ENCODE results near the gene BTG4.

DNA sequence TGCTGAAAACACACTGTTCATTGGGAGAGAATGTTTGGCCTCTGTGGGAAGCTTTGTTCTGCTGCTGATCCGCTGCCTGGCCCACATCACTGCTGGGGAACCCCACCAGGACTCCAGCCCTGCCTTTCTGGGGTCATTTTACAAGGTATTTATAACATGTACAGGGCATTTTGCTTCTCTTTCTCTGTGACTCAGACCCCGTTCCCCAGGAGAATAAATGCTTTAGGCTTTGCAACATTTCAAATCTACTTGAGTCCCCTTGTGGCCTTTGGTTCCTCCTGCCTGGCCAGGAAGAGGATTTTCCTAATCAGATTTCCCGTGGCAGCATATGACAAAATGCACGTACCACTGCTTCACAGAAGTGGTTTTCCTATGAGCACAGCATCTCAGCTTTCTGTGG is 43.0 kb downstream of the BTG4 start:
- TF ChIP-seq, protein P1, sequence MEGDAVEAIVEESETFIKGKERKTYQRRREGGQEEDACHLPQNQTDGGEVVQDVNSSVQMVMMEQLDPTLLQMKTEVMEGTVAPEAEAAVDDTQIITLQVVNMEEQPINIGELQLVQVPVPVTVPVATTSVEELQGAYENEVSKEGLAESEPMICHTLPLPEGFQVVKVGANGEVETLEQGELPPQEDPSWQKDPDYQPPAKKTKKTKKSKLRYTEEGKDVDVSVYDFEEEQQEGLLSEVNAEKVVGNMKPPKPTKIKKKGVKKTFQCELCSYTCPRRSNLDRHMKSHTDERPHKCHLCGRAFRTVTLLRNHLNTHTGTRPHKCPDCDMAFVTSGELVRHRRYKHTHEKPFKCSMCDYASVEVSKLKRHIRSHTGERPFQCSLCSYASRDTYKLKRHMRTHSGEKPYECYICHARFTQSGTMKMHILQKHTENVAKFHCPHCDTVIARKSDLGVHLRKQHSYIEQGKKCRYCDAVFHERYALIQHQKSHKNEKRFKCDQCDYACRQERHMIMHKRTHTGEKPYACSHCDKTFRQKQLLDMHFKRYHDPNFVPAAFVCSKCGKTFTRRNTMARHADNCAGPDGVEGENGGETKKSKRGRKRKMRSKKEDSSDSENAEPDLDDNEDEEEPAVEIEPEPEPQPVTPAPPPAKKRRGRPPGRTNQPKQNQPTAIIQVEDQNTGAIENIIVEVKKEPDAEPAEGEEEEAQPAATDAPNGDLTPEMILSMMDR (conservative IDR thresholded peaks at IDR 0.05 in 1 of 2, IDR thresholded peaks at IDR 0.05 in 1 of 2; ENCODE audit: extremely low read depth in 1 of 2, insufficient read depth in 1 of 2, low read depth in 1 of 2, low read length in 2 of 2) = no peak
- TF ChIP-seq EZH2 (IDR thresholded peaks at IDR 0.05; ENCODE audit: borderline replicate concordance, low read length) = no peak

All from mammary epithelial cell (primary cell).